GM10847 (cell line): ENCODE results near the gene GNAI3.
A peak's percentile ranks its signal among the peaks of the same experiment; 100 is the strongest.

ENCODE experiments used
- POLR2A ChIP-seq: IDR thresholded peaks from 2 replicates; pipeline ENCODE4 v1.6.1; 2011; ENCODE audit not compliant: insufficient read length; ENCODE audit errors: extremely low read depth

Gene GNAI3

DNA sequence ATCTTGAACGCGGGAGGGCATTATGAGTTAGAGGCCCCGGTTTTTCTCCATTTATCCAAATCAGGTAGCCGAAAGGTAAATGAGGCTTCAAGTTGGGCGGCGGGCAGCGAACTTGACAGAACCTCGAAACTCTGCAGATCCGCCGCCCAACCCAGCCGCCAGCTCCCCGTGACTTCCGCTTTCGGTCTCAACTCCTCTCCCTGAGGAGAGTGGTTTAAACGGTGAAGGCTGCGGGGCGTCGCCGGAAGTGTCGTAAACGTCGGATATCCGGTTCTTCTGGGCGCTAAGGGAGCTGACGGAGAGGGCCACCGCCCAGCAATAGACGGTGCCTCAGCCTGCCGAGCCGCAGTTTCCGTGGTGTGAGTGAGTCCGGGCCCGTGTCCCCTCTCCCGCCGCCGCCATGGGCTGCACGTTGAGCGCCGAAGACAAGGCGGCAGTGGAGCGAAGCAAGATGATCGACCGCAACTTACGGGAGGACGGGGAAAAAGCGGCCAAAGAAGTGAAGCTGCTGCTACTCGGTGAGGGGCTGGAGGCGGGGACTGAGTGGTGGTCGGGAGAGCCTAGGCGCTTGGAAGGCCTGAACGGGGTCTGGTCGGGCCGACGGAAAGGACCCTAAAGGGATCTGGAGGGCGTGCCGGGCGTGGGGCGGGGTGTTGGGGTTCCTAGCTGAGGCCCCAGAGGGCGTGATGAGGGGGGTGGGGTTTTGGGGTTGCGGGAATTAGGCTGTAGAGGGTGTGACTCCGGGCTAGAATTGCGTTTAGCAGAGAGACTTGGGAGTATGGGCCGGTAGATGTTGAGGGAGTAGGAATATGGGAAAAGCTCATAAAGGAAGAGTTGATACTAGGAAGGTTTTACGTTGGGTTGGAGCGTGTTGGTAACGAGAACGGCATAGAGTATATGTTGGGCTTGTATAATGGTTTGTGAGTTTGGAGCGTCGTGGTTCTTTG, at the start of gene GNAI3:
Gene GNAI3, plus strand, starts transcription at position 295 of the 947 bp plus-strand sequence. Its CDS starts 106 bp downstream, at position 401.
- peak; percentile 89 for TF ChIP-seq POLR2A

DNA sequence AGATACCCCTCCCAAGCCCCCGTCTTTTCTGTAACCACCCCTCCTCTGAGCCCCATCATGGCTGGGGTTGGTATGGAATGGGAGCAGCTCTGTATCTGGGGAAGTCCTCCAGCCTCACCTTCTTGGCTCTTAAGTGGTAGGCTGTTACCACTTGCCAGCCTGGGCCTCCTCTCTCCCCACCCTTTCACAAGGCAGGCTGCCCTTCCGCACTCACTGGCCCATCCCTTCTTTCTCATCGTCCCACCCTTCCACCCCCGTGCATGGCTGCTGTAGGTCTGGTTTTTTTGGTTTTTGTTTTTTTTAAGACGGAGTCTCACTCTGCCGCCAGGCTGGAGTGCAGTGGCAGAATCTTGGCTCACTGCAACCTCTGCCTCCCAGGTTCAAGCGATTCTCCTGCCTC, 49.3 kb upstream of the GNAI3 start:
- no peak for TF ChIP-seq POLR2A

GRCh38 chr1:109499661-109500536, 48.5 kb upstream of the GNAI3 start:
- TF ChIP-seq POLR2A = no peak

DNA sequence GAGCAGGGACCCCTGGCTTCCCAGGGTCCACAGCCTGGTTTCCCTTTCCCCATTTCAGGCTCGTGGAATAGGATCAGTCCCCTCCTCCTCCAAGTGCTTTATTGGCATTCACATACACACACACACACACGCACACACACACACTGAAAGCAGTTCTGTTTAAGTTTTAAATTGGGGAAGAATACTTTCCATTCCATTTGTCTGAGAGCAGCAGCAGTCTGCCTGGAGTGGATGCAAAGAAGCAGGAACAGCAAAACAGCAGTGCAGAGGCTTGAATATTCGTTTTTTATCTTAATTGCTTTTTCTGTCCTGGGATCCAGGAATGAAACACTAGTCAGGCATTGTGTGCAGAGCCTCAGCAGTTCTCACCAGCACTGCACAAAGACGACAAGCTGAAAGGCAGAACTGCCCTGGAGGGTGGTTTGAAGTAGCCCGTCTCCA, 47.5 kb upstream of the GNAI3 start:
- TF ChIP-seq POLR2A = no peak

GRCh38 chr1:109501644-109502363, 46.6 kb upstream of the GNAI3 start:
- TF ChIP-seq POLR2A = no peak

- no peak for TF ChIP-seq POLR2A
Measured at GRCh38 chr1:109502364-109502851, 46.0 kb upstream of the GNAI3 start.

GRCh38 chr1:109503935-109504334, 44.5 kb upstream of the GNAI3 start:
- no peak for TF ChIP-seq POLR2A

- TF ChIP-seq POLR2A = no peak
Measured at GRCh38 chr1:109504974-109505373, 43.4 kb upstream of the GNAI3 start.

DNA sequence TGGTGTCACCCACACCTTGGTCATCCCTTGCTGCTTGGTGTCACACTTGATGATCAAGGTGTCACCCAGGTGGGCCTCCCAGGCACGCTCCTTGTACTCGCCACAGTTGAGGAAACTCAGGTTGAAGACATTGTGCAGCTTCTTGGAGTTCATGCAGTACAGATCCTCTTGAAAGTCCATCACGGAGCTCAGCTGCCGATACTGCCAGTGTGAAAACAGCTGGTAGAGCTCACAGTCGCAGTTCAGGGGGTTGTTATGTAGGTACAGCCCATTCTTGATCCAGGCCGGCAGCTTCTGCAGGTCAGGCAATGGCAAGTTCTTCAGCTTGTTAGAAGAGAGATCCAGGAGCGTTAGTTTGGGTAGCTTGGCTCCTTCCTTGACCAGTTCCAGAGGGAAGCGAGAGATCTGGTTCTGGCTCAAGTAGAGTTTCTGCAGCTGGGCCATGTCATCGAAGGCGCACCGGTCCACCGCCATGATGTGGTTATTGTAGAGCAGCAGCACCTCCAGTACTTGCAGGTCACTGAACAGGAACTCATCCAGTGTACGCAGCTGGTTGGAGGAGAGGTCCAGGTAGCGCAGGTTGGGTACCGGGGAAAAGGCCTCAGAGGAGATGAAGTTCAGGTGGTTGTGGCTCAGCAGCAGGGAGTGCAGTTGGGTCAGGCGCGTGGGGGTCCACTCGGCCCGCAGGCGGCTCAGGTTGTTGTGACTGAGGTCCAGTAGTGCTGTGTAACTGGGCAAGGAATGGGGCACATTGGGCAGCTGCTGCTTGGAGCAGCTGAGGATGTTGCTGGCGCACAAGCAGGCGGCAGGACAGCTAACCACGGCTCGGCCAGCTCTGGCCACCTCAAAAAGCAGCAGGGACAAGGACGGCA, 40.2 kb upstream of the GNAI3 start:
- no peak for TF ChIP-seq POLR2A

GRCh38 chr1:109508873-109509175, 39.6 kb upstream of the GNAI3 start:
- no peak for TF ChIP-seq POLR2A

- TF ChIP-seq POLR2A = no peak
Measured at GRCh38 chr1:109509176-109510134, 39.0 kb upstream of the GNAI3 start, which contains the start of gene AMIGO1. Gene AMIGO1, minus strand, starts transcription at chr1:109509727. Its CDS starts 815 bp downstream, at chr1:109508912.

DNA sequence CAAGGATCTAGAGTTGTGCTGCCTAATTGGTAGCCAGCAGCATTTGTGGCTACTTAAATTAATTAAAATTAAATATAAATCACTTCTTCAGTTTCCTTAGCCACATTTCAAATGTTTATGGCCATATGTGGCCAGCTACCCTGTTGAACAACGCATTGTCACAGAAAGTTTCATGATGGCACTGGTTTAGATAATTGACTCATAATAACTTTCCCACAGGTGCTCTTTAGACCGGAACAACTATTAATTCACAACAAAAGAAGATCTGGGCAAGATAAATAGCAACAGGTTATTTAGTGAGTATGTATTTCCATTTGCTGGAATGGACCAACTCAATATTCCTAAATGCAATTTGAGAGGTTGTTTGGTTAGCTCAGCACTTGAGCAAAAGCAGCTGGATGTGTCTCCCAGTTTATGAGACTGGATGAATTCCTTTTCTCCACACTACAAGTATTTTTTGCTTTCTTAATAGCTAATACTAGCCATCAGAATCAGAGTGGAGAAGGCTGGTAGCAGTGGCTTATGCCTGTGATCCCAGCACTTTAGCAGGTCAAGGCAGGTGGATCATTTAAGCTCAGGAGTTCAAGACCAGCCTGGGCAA, 35.2 kb upstream of the GNAI3 start:
- no peak for TF ChIP-seq POLR2A

DNA sequence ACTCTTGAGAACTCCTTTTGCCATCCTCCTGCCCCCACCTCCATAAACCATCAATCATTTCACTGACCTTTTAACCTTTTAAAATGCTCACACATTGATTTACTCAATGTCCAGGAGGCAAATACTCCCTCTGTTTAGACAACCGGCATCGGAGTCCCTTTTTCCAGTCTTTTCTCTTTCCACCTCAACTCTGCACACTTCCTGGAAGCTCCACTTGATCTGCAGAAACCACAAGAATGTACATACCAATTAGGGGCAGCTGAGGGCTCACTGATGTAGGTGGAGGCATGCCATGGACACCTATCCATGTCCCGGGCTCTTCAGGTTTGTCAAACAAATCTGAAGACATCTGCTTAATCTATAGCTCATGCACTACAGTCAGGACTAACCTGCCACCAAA, 33.6 kb upstream of the GNAI3 start:
- no peak for TF ChIP-seq POLR2A
